Endothelial cell of coronary artery (primary cell): ENCODE results near the gene HCAR2. TPM values are rescaled to one million over a fixed set of nuclear protein-coding genes. Genes with fewer than 3 reads are reported as not detected.

ENCODE experiments used
- total RNA-seq: library from RNA; depleted of rRNA; stranded (reverse); fragments of >200 nt; gene quantifications from 2 replicates; pipeline ENCODE4 v1.2.3, GENCODE V29; 2014

Gene HCAR2
- not detected in 2 replicates for total RNA-seq

GRCh38 chr12:122702890-122703611 is at the start of gene HCAR2:
HCAR2 (minus strand) TSS chr12:122703357; CDS start chr12:122703283, 74 bp downstream.

GRCh38 chr12:122752464-122753318 is 49.5 kb upstream of the HCAR2 start, which contains the start of gene DENR:
DENR (plus strand) TSS chr12:122752824; CDS start chr12:122753702, 878 bp downstream.

GRCh38 chr12:122730215-122731014 is 27.3 kb upstream of the HCAR2 start, which contains the start of gene HCAR1:
HCAR1 (minus strand) TSS chr12:122730844; CDS start chr12:122730339, 505 bp downstream.

GRCh38 chr12:122716658-122717057 is 13.5 kb upstream of the HCAR2 start, which contains the start of gene HCAR3:
HCAR3 (minus strand) TSS chr12:122716811; CDS start chr12:122716737, 74 bp downstream.

Other genes with a start within 250 kb of the HCAR2 start
- 10.1 and 14.3 TPM in 2 replicates for gene ZCCHC8, start 202.4 kb downstream of the HCAR2 start, total RNA-seq
- gene RSRC2, start 176.4 kb downstream of the HCAR2 start, total RNA-seq, result 42.7 and 44.6 TPM in 2 replicates
- gene KNTC1, start 176.1 kb downstream of the HCAR2 start, total RNA-seq, result 16.9 and 22.7 TPM in 2 replicates
- not detected in 2 replicates for gene HCAR3, start 13.5 kb upstream of the HCAR2 start, total RNA-seq
- gene HCAR1, start 27.5 kb upstream of the HCAR2 start, total RNA-seq, result under 0.01 TPM in 2 replicates
- gene DENR, start 49.5 kb upstream of the HCAR2 start, total RNA-seq, result 34.2 and 41.2 TPM in 2 replicates
- 0.36 and 0.38 TPM in 2 replicates for gene CCDC62, start 71.2 kb upstream of the HCAR2 start, total RNA-seq
- gene HIP1R, start 132.1 kb upstream of the HCAR2 start, total RNA-seq, result 117 and 123 TPM in 2 replicates
- gene VPS37B, start 192.8 kb upstream of the HCAR2 start, total RNA-seq, result 13.6 and 13.8 TPM in 2 replicates